Heart left ventricle (tissue), 13 donors: ENCODE measurements around the gene CSNK1A1.

Experiments used
- CTCF ChIP-seq, 12 donors: fragments of 200-600 bp; sonication (generic) in 4 of 12; IDR thresholded peaks; one replicate each; pipeline versions ENCODE4 v1.5.0 to v1.8.0; 2018 to 2022; ENCODE audit warnings: antibody characterized with exemption in 12 of 12, mild to moderate bottlenecking in 5 of 12
- POLR2A ChIP-seq, 2 donors: fragments of 450-650 bp; IDR thresholded peaks; one replicate each; pipeline ENCODE4 v1.6.1; 2017; ENCODE audit warnings: antibody characterized with exemption in 2 of 2, mild to moderate bottlenecking in 2 of 2, moderate library complexity in 2 of 2
- donor health status: ischemic (EF 13 %, LVEDD 7.1; RV severe dilation, severe dysfunction).
- donor health status: DM: no; HTN: yes; CAD: no.
- donor health status: DM: no; HTN: no; CAD: no.
- donor health status: ischemic (EF 25% LVEDD 6.9; RV normal size, moderate dysfunction).
- donor health status: ischemic (EF 25% LVEDD 5.7; RV mildly dilated, moderate dysfunction).
- donor health status: ischemic (EF 35%, LVEDD 5.7; RV mildly dilated, moderate dysfunction).
- donor health status: nonischemic (EF 11% LVEDD 7.7; RV severe dilation, severe dysfunction).
- donor health status: DM: yes; HTN: yes; CAD: no.
- donor health status: PGD.
- donor health status: ischemic (EF 29% LVEDD 5.4; RV normal size, mild dysfunction).
- donor health status: nonischemic (EF 23%, LVEDD 6.1; RV moderate dilation, normal function).

GRCh38 chr5:149585910-149586309 is 34.7 kb upstream of the CSNK1A1 start:
- no peak for TF ChIP-seq CTCF (IDR thresholded peaks at IDR 0.05)
- no peak for TF ChIP-seq POLR2A (IDR thresholded peaks at IDR 0.05)
